Ovary (tissue), 9 donors: ENCODE results near the gene PARM1. TPM values are rescaled to one million over a fixed set of nuclear protein-coding genes. Genes with fewer than 3 reads are reported as not detected.

ENCODE experiments used
- DNase-seq, 5 donors: peaks; one replicate each; pipeline ENCODE4 v3.0.0-alpha.2; 2019 to 2020
- H3K27ac ChIP-seq, 2 donors: fragments of 200-600 bp; one replicate each; pipeline versions ENCODE4 v1.5.1 to v1.8.0; 2019 to 2022
- H3K27me3 ChIP-seq: fragments of 200-600 bp; one replicate; pipeline ENCODE4 v1.8.0; 2022
- H3K36me3 ChIP-seq: fragments of 200-600 bp; sonication (generic); one replicate; pipeline ENCODE4 v1.5.1; 2019
- H3K4me1 ChIP-seq: one replicate; pipeline ENCODE4 v1.8.1; 2013; ENCODE audit warnings: mild to moderate bottlenecking, moderate library complexity; ENCODE audit not compliant: insufficient read depth
- H3K4me3 ChIP-seq: fragments of 200-600 bp; sonication (generic); one replicate; pipeline ENCODE4 v1.5.1; 2017
- H3K9me3 ChIP-seq, 2 donors: fragments of 200-600 bp in 1 of 2; sonication (generic) in 1 of 2; one replicate each; pipeline versions ENCODE4 v1.5.1 to v1.8.1; 2013 to 2019; ENCODE audit warnings: mild to moderate bottlenecking in 1 of 2, moderate library complexity in 1 of 2
- CTCF ChIP-seq, 3 donors: fragments of 450-650 bp in 2 of 3; fragments of 200-600 bp in 1 of 3; IDR thresholded peaks; one replicate each; pipeline versions ENCODE4 v1.5.1 to v1.8.0; 2016 to 2022; ENCODE audit warnings: antibody characterized with exemption in 3 of 3, mild to moderate bottlenecking in 1 of 3
- EP300 ChIP-seq: sonication (generic); formaldehyde crosslinking; IDR thresholded peaks from one replicate; pipeline ENCODE4 v1.6.1; 2017; ENCODE audit warnings: antibody characterized with exemption
- POLR2A ChIP-seq: fragments of 450-650 bp; IDR thresholded peaks from one replicate; pipeline ENCODE4 v1.6.1; 2017; ENCODE audit warnings: antibody characterized with exemption, mild to moderate bottlenecking, moderate library complexity
- WGBS, 3 donors: extraction: QIAGEN DNeasy Blood & Tissue Kit in 1 of 3; methylation state at CpG; one replicate each; pipeline versions ENCODE4 v1.1.5 to v1.1.7; 2013 to 2017; 5-methylcytosine and 5-hydroxymethylcytosine counted together
- intact Hi-C, 4 donors: fragments of 100-400 bp; cut with DNase I; formaldehyde crosslinking; loops; one replicate each; pipeline versions ENCODE4 v1.11.0 to v1.15.1; 2022 to 2023
- polyA plus RNA-seq, 2 donors: library from polyadenylated mRNA; stranded (reverse); fragments of 200-250 nt in 1 of 2; fragments of 350-450 nt in 1 of 2; fragmentation: Illumina TruSeq in 1 of 2; extraction: RNeasy Lipid Tissue Mini Kit (QIAGEN cat#74804) in 1 of 2; gene quantifications; one replicate each; pipeline ENCODE4 v1.2.3, GENCODE V29; 2013 to 2014
- total RNA-seq, 7 donors: library from RNA; depleted of rRNA in 2 of 7; stranded (reverse); fragments of >200 nt in 2 of 7; fragmentation: NEBNext Ultra II Directional in 3 of 7; extraction: Animal tissue kit (Norgen Biotek cat#: 25700) in 3 of 7; gene quantifications; one replicate each; pipeline versions ENCODE4 v1.1.0 to v1.2.4, GENCODE V29; 2016 to 2023
- donor health status: DM: no; HTN: no; CAD: no; lungs with moderate emphysema.
- donor health status: DM: no; HTN: no; CAD: no.
- donor health status: Bipolar disorder and iron deficiency.
- donor health status: DM: yes; HTN: yes; CAD: no.
- donor health status: DM: no; HTN: no; CAD: no.
- donor health status: DM: yes; HTN: yes; CAD: no.

Gene PARM1
- total and polyA plus RNA-seq, 9 donors, result 1.9 to 90.1 (median 12.6) TPM

- Histone ChIP-seq H3K4me1 (no peaks in the 10 kb centered on the region), H3K27me3 (no peaks in the 10 kb centered on the region), H3K4me3 (no peak overlapping the region), H3K27ac (no peak overlapping the region), H3K9me3 (no peaks in the 10 kb centered on the region), H3K36me3 (no peaks in the 10 kb centered on the region)
- TF ChIP-seq EP300, result no peak
- TF ChIP-seq POLR2A, result no peak
- TF ChIP-seq CTCF (IDR thresholded peaks at IDR 0.05), result no peak
- WGBS, 3 donors, result 13 to 23% (median 18%) methylated on average over 2 of the region's 2 CpGs
- intact Hi-C loops, result no loop called here
- no peak for DNase-seq
These were observed 109.8 kb downstream of the PARM1 start for GRCh38 chr4:75042601-75043208.

- no peak for DNase-seq
- WGBS, 3 donors, result 81 to 90% (median 87%) methylated on average over 4 of the region's 4 CpGs
These were observed 113.3 kb downstream of the PARM1 start for GRCh38 chr4:75046226-75046625.

GRCh38 chr4:75046641-75047040 lies 113.7 kb downstream of the PARM1 start:
- Histone ChIP-seq H3K4me1 (no peaks in the 10 kb centered on the region), H3K9me3 (no peaks in the 10 kb centered on the region), H3K27ac (no peak overlapping the region), H3K36me3 (no peaks in the 10 kb centered on the region), H3K27me3 (no peaks in the 10 kb centered on the region), H3K4me3 (no peak overlapping the region)
- TF ChIP-seq CTCF (IDR thresholded peaks at IDR 0.05) (no peak), POLR2A (no peak), EP300 (no peak)
- intact Hi-C loops, result no loop called here
- no peak for DNase-seq
- WGBS, 3 donors, result 50 to 66% (median 57%) methylated on average over 2 of the region's 2 CpGs

More at GRCh38 chr4:75046226-75046625, 113.3 kb downstream of the PARM1 start:
- H3K36me3 ChIP-seq, result no peaks in the 10 kb centered on the region
- intact Hi-C loops, result no loop called here
- H3K9me3 ChIP-seq, result no peaks in the 10 kb centered on the region
- no peaks in the 10 kb centered on the region for H3K27me3 ChIP-seq
- no peak for TF ChIP-seq CTCF (IDR thresholded peaks at IDR 0.05)
- no peak for TF ChIP-seq EP300
- no peak for TF ChIP-seq POLR2A
- no peaks in the 10 kb centered on the region for H3K4me1 ChIP-seq
- no peak overlapping the region for H3K4me3 ChIP-seq
- no peak overlapping the region for H3K27ac ChIP-seq

GRCh38 chr4:75048208-75048879 lies 115.4 kb downstream of the PARM1 start:
- Histone ChIP-seq H3K27me3 (no peaks in the 10 kb centered on the region), H3K36me3 (no peaks in the 10 kb centered on the region), H3K4me3 (no peak overlapping the region), H3K9me3 (no peaks in the 10 kb centered on the region), H3K27ac (no peak overlapping the region), H3K4me1 (no peaks in the 10 kb centered on the region)
- intact Hi-C loops, result no loop called here
- DNase-seq, result no peak
- WGBS, 3 donors, result 72 to 80% (median 74%) methylated on average over 9 of the region's 9 CpGs
- TF ChIP-seq POLR2A, result no peak
- TF ChIP-seq EP300, result no peak
- TF ChIP-seq CTCF (IDR thresholded peaks at IDR 0.05), result no peak
